ENCODE measurements around the gene ZBTB37.

DNA sequence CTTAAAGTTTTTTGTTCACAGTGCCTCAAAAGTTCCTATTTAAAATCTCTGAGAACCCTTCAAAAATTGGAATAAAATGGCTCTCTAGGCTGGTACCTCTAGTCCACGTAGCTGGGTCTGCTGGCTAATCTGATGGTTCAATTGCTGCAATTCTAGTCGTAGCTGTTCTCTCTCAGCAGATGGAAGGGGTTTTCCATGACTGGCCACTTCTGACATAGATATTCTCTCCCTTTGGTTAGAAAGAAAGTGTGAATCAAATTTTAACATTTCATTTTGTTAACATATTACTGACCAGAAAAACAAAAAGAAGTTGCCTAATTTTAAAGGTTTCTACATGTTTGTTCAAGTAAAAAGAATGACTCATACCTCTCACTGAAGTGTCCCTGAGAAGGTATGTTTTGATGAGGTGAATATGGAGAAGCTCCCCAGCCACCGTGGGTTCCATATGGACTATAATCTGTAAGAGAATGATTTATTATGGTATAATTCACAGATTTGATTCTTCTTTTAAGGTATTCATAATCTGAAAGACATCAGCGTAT is 78.3 kb downstream of the ZBTB37 start:
- TF ChIP-seq, protein P1, sequence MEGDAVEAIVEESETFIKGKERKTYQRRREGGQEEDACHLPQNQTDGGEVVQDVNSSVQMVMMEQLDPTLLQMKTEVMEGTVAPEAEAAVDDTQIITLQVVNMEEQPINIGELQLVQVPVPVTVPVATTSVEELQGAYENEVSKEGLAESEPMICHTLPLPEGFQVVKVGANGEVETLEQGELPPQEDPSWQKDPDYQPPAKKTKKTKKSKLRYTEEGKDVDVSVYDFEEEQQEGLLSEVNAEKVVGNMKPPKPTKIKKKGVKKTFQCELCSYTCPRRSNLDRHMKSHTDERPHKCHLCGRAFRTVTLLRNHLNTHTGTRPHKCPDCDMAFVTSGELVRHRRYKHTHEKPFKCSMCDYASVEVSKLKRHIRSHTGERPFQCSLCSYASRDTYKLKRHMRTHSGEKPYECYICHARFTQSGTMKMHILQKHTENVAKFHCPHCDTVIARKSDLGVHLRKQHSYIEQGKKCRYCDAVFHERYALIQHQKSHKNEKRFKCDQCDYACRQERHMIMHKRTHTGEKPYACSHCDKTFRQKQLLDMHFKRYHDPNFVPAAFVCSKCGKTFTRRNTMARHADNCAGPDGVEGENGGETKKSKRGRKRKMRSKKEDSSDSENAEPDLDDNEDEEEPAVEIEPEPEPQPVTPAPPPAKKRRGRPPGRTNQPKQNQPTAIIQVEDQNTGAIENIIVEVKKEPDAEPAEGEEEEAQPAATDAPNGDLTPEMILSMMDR (IDR thresholded peaks at IDR 0.05) = no peak
- no peak for TF ChIP-seq POLR2A (IDR thresholded peaks at IDR 0.05)

Measured in testis (tissue), 2 donors.